ENCODE measurements around the gene TTLL6. TPM values are rescaled to one million over a fixed set of nuclear protein-coding genes. Genes with fewer than 3 reads are reported as not detected.

The TTLL6 gene
- total and polyA plus RNA-seq, 2 of the 4 experiments (the other 2 are of a cell fraction): not detected

GRCh38 chr17:48760411-48760810 lies 56.6 kb downstream of the TTLL6 start:
- H3K27me3 ChIP-seq (ENCODE audit: control insufficient read depth, insufficient read depth, low read length): peaks cover 82% of the 10 kb centered on the region
- H2AK5ac ChIP-seq (ENCODE audit: low read depth, low read length): no peak overlapping the region
- CTCF ChIA-PET: no interaction called here
- no peak overlapping the region for H3K56ac ChIP-seq (ENCODE audit: extremely low read depth, insufficient read depth, low read length)
- no peak overlapping the region for H4K91ac ChIP-seq (ENCODE audit: insufficient read depth, low read depth, low read length)
- H4K8ac ChIP-seq (ENCODE audit: low read depth in 2 of 2, low read length in 2 of 2): no peak overlapping the region
- POLR2A ChIA-PET (ENCODE audit: unreplicated experiment): no interaction called here
- H2BK120ac ChIP-seq (ENCODE audit: low read depth, low read length): no peak overlapping the region
- no peak overlapping the region for H2BK20ac ChIP-seq (ENCODE audit: low read depth, low read length)
- BruUV-seq (replicated peaks): no TSS peak
- no peaks in the 10 kb centered on the region for H3K9me1 ChIP-seq (ENCODE audit: insufficient read depth, low read length)
- WGBS, 2 experiments (ENCODE audit: extremely low coverage in 2 of 2, insufficient read length in 1 of 2): 83% methylated on average over 1 of the region's 4 CpGs; no CpG with 5 or more reads in 1 of the 2 experiments
- H3K14ac ChIP-seq (replicated peaks; ENCODE audit: low read depth, low read length): no peak overlapping the region
- H3K27ac ChIP-seq (ENCODE audit: insufficient read depth, low read length): no peak overlapping the region
- no peaks in the 10 kb centered on the region for H3K4me1 ChIP-seq (ENCODE audit: control insufficient read depth, insufficient read depth, low read length)
- H3K4ac ChIP-seq (ENCODE audit: low read depth, low read length): no peak overlapping the region
- no peak overlapping the region for H2AK9ac ChIP-seq (replicated peaks; ENCODE audit: low read depth, low read length, poor library complexity)
- no peak overlapping the region for H3K4me3 ChIP-seq (ENCODE audit: insufficient read depth, low read depth, low read length)
- no peak overlapping the region for H3K4me2 ChIP-seq (ENCODE audit: low read depth, low read length)
- ATAC-seq (ENCODE audit: low read depth) (no peak), DNase-seq (no peak)
- no peaks in the 10 kb centered on the region for H3K79me1 ChIP-seq (ENCODE audit: low read depth in 1 of 2, low read length in 2 of 2)
- no peaks in the 10 kb centered on the region for H3K36me3 ChIP-seq (ENCODE audit: control insufficient read depth, insufficient read depth, low read length)
- H2AFZ ChIP-seq (replicated peaks; ENCODE audit: low read length, poor library complexity): no peak overlapping the region
- no peak overlapping the region for H3K9ac ChIP-seq (ENCODE audit: low read depth, low read length)
- H3K18ac ChIP-seq (ENCODE audit: low read depth, low read length): no peak overlapping the region
- TF ChIP-seq ELK1 (IDR thresholded peaks at IDR 0.05; ENCODE audit: borderline replicate concordance, low read depth, low read length): no peak
- TF ChIP-seq MAFK (IDR thresholded peaks at IDR 0.05; ENCODE audit: low read depth, low read length): no peak
- TF ChIP-seq MAZ (IDR thresholded peaks at IDR 0.05; ENCODE audit: borderline replicate concordance, low read depth, low read length): no peak
- TF ChIP-seq USF2 (IDR thresholded peaks at IDR 0.05; ENCODE audit: low read depth, low read length): no peak
- no peak for TF ChIP-seq RCOR1 (IDR thresholded peaks at IDR 0.05; ENCODE audit: insufficient replicate concordance, low read length)
- TF ChIP-seq POLR2A (IDR thresholded peaks at IDR 0.05; ENCODE audit: low read depth, low read length): no peak
- no peak for TF ChIP-seq BHLHE40 (IDR thresholded peaks at IDR 0.05; ENCODE audit: low read depth, low read length)
- TF ChIP-seq SMC3 (IDR thresholded peaks at IDR 0.05; ENCODE audit: low read depth, low read length): no peak
- TF ChIP-seq RAD21 (IDR thresholded peaks at IDR 0.05; ENCODE audit: low read length): no peak
- no peak for TF ChIP-seq NFE2L2 (IDR thresholded peaks at IDR 0.05; ENCODE audit: low read depth, low read length)
- TF ChIP-seq CTCF (conservative IDR thresholded peaks at IDR 0.05; ENCODE audit: low read depth, low read length): no peak
- TF ChIP-seq FOS (IDR thresholded peaks at IDR 0.05; ENCODE audit: low read depth, low read length): no peak
- TF ChIP-seq MXI1 (IDR thresholded peaks at IDR 0.05; ENCODE audit: borderline replicate concordance, low read depth, low read length): no peak
- H2BK5ac ChIP-seq (ENCODE audit: low read depth, low read length, poor library complexity, severe bottlenecking): no peak overlapping the region
- H3K9me3 ChIP-seq (ENCODE audit: control insufficient read depth, insufficient read depth, low read length): no peaks in the 10 kb centered on the region
- H4K20me1 ChIP-seq (ENCODE audit: insufficient read depth, low read length): no peaks in the 10 kb centered on the region
- H2BK15ac ChIP-seq (ENCODE audit: low read depth, low read length): no peak overlapping the region
- H4K5ac ChIP-seq (ENCODE audit: low read depth, low read length): no peak overlapping the region
- H3K23ac ChIP-seq (ENCODE audit: low read depth, low read length): no peak overlapping the region
- in situ Hi-C loops (cut with MboI; ENCODE audit: low sequenced_read_pairs) (loop anchor here (25.0 kb wide), 1 partner anchor 373 kb away; no protein-coding TSS in a partner anchor), intact Hi-C loops (cut with micrococcal nuclease) (no loop called here), dilution Hi-C loops (cut with HindIII; ENCODE audit: low sequenced_read_pairs, unreplicated experiment) (no loop called here)
